H1 (cell line): ENCODE results near the gene DPEP2NB.

Experiments
- CHD1 ChIP-seq: IDR thresholded peaks from 2 replicates; pipeline ENCODE4 v1.6.1; 2012; ENCODE audit warnings: low read depth, low read length, improper control_type of control experiment
- EP300 ChIP-seq, 2 experiments: IDR thresholded peaks; 1 replicate in 1 of 2; 2 replicates in 1 of 2; pipeline ENCODE4 v1.6.1; 2011 to 2012; ENCODE audit warnings: low read depth in 2 of 2, low read length in 2 of 2, mild to moderate bottlenecking in 2 of 2, borderline replicate concordance in 1 of 2, inconsistent platforms in 1 of 2, moderate library complexity in 1 of 2
- EZH2 ChIP-seq: fragments of 200-600 bp; sonication (generic); IDR thresholded peaks from 2 replicates; pipeline ENCODE4 v1.7.1; 2012; ENCODE audit warnings: low read depth, mild to moderate bottlenecking, moderate library complexity, low read length, inconsistent platforms; ENCODE audit not compliant: severe bottlenecking
- FOSL1 ChIP-seq: IDR thresholded peaks from 2 replicates; pipeline ENCODE4 v1.6.1; 2011; ENCODE audit warnings: mild to moderate bottlenecking, low read depth, low read length, moderate library complexity; ENCODE audit not compliant: insufficient read depth
- JUN ChIP-seq: IDR thresholded peaks from 2 replicates; pipeline ENCODE4 v1.6.1; 2011; ENCODE audit warnings: low read depth, mild to moderate bottlenecking, improper control_type of control experiment, low read length
- JUND ChIP-seq: IDR thresholded peaks from 2 replicates; pipeline ENCODE4 v1.6.1; 2011; ENCODE audit warnings: mild to moderate bottlenecking, improper control_type of control experiment, low read length
- NRF1 ChIP-seq: IDR thresholded peaks from 2 replicates; pipeline ENCODE4 v1.6.1; 2011; ENCODE audit warnings: mild to moderate bottlenecking, low read depth, low read length, improper control_type of control experiment
- POLR2AphosphoS5 ChIP-seq: IDR thresholded peaks from 2 replicates; pipeline ENCODE4 v1.6.1; 2011; ENCODE audit warnings: low read depth, low read length
- SIN3A ChIP-seq, 2 experiments: IDR thresholded peaks in 1 of 2; conservative IDR thresholded peaks in 1 of 2; 2 replicates each; pipeline ENCODE4 v1.6.1; 2011 to 2012; ENCODE audit warnings: low read length in 2 of 2, improper control_type of control experiment in 1 of 2, low read depth in 1 of 2, mild to moderate bottlenecking in 1 of 2
- TAF1 ChIP-seq: IDR thresholded peaks from 2 replicates; pipeline ENCODE4 v1.6.1; 2011; ENCODE audit warnings: mild to moderate bottlenecking, low read depth, low read length
- TEAD4 ChIP-seq: IDR thresholded peaks from 2 replicates; pipeline ENCODE4 v1.6.1; 2012; ENCODE audit warnings: low read depth, low read length, inconsistent platforms, mixed read lengths
- ZNF274 ChIP-seq: IDR thresholded peaks from 2 replicates; pipeline ENCODE4 v1.7.0; 2012; ENCODE audit warnings: low read length, borderline replicate concordance; ENCODE audit errors: extremely low read depth
- TF ChIP-seq, protein P1 (sequence below): IDR thresholded peaks from 2 replicates; pipeline ENCODE4 v1.6.1; 2011; ENCODE audit warnings: low read length, improper control_type of control experiment

DNA sequence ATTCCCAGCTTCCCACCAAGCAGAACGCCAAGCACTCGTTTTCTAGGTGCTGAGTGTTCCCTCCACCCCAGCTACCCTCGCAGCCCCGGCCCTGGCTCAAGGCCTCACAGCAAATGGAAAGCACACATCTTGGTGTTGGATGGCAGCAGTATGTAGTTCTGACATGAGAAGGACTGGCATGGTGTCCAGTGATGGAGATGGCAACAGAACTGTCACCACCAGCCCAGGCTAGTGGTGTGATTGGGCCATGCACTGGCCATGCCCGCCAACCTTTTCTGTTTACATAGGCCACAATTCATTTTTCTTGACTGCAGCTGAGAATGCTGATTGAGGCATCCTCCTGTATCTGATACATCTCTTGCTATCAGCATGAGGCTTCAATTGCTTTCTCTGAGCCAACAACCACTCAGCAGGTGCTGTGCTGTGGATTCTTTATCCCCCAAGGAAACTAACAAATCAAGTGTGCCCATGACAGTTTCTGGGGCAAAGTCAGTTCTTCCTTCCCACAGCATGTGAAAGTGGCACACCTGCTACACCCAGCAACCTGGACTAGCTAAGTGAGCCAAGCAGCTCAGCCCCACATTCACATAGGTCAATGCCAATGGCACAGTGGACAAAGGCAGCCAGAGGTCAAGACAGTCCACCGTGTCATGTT is 51.1 kb downstream of the DPEP2NB start:
- TF ChIP-seq EP300 (IDR thresholded peaks at IDR 0.05; ENCODE audit: borderline replicate concordance in 1 of 2, low read depth in 2 of 2, low read length in 2 of 2) (no peak), ZNF274 (no peak), JUN (no peak), FOSL1 (no peak), TAF1 (no peak), JUND (no peak), SIN3A (conservative IDR thresholded peaks at IDR 0.05 in 1 of 2, IDR thresholded peaks at IDR 0.05 in 1 of 2; ENCODE audit: low read depth in 1 of 2, low read length in 2 of 2) (no peak), POLR2AphosphoS5 (no peak), CHD1 (no peak), NRF1 (no peak), TEAD4 (no peak), EZH2 (no peak)
- TF ChIP-seq, protein P1, sequence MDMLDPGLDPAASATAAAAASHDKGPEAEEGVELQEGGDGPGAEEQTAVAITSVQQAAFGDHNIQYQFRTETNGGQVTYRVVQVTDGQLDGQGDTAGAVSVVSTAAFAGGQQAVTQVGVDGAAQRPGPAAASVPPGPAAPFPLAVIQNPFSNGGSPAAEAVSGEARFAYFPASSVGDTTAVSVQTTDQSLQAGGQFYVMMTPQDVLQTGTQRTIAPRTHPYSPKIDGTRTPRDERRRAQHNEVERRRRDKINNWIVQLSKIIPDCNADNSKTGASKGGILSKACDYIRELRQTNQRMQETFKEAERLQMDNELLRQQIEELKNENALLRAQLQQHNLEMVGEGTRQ = no peak
